ENCODE data around the gene SORBS1. TPM values are rescaled to one million over a fixed set of nuclear protein-coding genes. Genes with fewer than 3 reads are reported as not detected.

Gene SORBS1
- total and polyA plus RNA-seq, 9 of the 15 experiments (the other 6 are each of a cell fraction or from before 2014, with no cell fraction given): 2.0 to 13.3 (median 6.5) TPM

GRCh38 chr10:95308389-95309302 is 252.5 kb downstream of the SORBS1 start (continued):
- peak; percentile 47 for TF ChIP-seq PRDM10 (IDR thresholded peaks at IDR 0.05; ENCODE audit: partially characterized antibody)
- TF ChIP-seq RCOR1 (IDR thresholded peaks at IDR 0.05; ENCODE audit: borderline replicate concordance in 1 of 2, low read depth in 2 of 2, low read length in 2 of 2): 0 out of 4 replicates have a peak, but pooled peaks of 1 of the 2 experiments have one; percentile 36
- TF ChIP-seq SMARCE1 (IDR thresholded peaks at IDR 0.05): peak; percentile 78; the same call in 1 of the 2 replicates
- peak; percentile 23 for TF ChIP-seq NEUROD1 (IDR thresholded peaks at IDR 0.05; ENCODE audit: borderline replicate concordance, low read depth, low read length, partially characterized antibody)
- 0 out of 2 replicates have a peak, but pooled peaks have one; percentile 5 for TF ChIP-seq EGR1 (conservative IDR thresholded peaks at IDR 0.05)
- no peak for TF ChIP-seq ZNF785 (CRISPR knock-in tag; IDR thresholded peaks at IDR 0.05)
- 0 out of 2 replicates have a peak, but pooled peaks have one; percentile 16 for TF ChIP-seq SOX6 (IDR thresholded peaks at IDR 0.05)
- TF ChIP-seq CTBP1 (IDR thresholded peaks at IDR 0.05; ENCODE audit: borderline replicate concordance): peak; percentile 68; the same call in 1 of the 2 replicates
- TF ChIP-seq EHMT2 (IDR thresholded peaks at IDR 0.05): peak; percentile 56; the same call in 1 of the 2 replicates
- TF ChIP-seq VEZF1 (CRISPR knock-in tag; IDR thresholded peaks at IDR 0.05): peak; percentile 33; the same call in 1 of the 2 replicates
- peak; percentile 12; the same call in 1 of the 2 replicates for TF ChIP-seq LEF1 (IDR thresholded peaks at IDR 0.05)
- peak; percentile 63; the same call in 1 of the 2 replicates for TF ChIP-seq GATAD2A (IDR thresholded peaks at IDR 0.05)
